ENCODE data around the gene USP5. TPM values are rescaled to one million over a fixed set of nuclear protein-coding genes. Genes with fewer than 3 reads are reported as not detected.
A peak's percentile ranks its signal among the peaks of the same experiment; 100 is the strongest.

USP5 gene
- polyA plus RNA-seq, 1 donor from 2014 or later = 130 TPM

GRCh38 chr12:6867413-6868210 lies 15.7 kb downstream of the USP5 start, which contains the start of gene TPI1:
TSS of gene TPI1 (plus strand) at chr12:6867531. CDS start at chr12:6867567, 36 bp downstream.
- peak within 1 kb of the TSS; percentile 83 for H3K4me3 ChIP-seq (ENCODE audit: low read length)
- no peaks in the 10 kb centered on the region for H3K27me3 ChIP-seq (ENCODE audit: insufficient read depth, low read depth, low read length)
- H4K20me1 ChIP-seq (ENCODE audit: insufficient read depth) = no peaks in the 10 kb centered on the region
- H3F3A ChIP-seq (ENCODE audit: insufficient read depth, low read length, poor library complexity, severe bottlenecking) = peaks cover 3% of the 10 kb centered on the region
- no peaks in the 10 kb centered on the region for H3K9me3 ChIP-seq (ENCODE audit: low read length)
- TF ChIP-seq RAD21 (conservative IDR thresholded peaks at IDR 0.05) (no peak), REST (IDR thresholded peaks at IDR 0.05; ENCODE audit: borderline replicate concordance) (no peak), SMC3 (conservative IDR thresholded peaks at IDR 0.05; ENCODE audit: poor library complexity) (no peak), POLR2AphosphoS5 (IDR thresholded peaks at IDR 0.05) (peak; percentile 71), MXI1 (conservative IDR thresholded peaks at IDR 0.05; ENCODE audit: poor library complexity, severe bottlenecking) (peak; percentile 82), EP300 (conservative IDR thresholded peaks at IDR 0.05; ENCODE audit: poor library complexity, severe bottlenecking) (no peak)
- no peaks in the 10 kb centered on the region for H3K36me3 ChIP-seq (ENCODE audit: insufficient read depth, low read length)
- H3K79me2 ChIP-seq (replicated peaks; ENCODE audit: insufficient read depth, low read length) = no peaks in the 10 kb centered on the region
- H2AFZ ChIP-seq (ENCODE audit: low read depth, low read length) = peak within 1 kb of the TSS; percentile 68
- H3K27ac ChIP-seq (ENCODE audit: low read length) = peak within 1 kb of the TSS; percentile 67
- peak within 1 kb of the TSS; percentile 74 for H3K9ac ChIP-seq (ENCODE audit: low read length)
- H3K4me2 ChIP-seq (ENCODE audit: low read length) = peak within 1 kb of the TSS; percentile 89
- H3K9me2 ChIP-seq (ENCODE audit: insufficient read depth, low read length) = no peaks in the 10 kb centered on the region

GRCh38 chr12:6868211-6869048 lies 16.5 kb downstream of the USP5 start:
- no peaks in the 10 kb centered on the region for H3K79me2 ChIP-seq (replicated peaks; ENCODE audit: insufficient read depth, low read length)

More at GRCh38 chr12:6868211-6869048, 16.5 kb downstream of the USP5 start:
- Histone ChIP-seq H2AFZ (ENCODE audit: low read depth, low read length) (peak overlapping the region; percentile 68), H4K20me1 (ENCODE audit: insufficient read depth) (no peaks in the 10 kb centered on the region), H3K4me3 (ENCODE audit: low read length) (peak overlapping the region; percentile 83), H3F3A (ENCODE audit: insufficient read depth, low read length, poor library complexity, severe bottlenecking) (peaks cover 3% of the 10 kb centered on the region), H3K9me2 (ENCODE audit: insufficient read depth, low read length) (no peaks in the 10 kb centered on the region), H3K4me2 (ENCODE audit: low read length) (peak overlapping the region; percentile 89), H3K27me3 (ENCODE audit: insufficient read depth, low read depth, low read length) (no peaks in the 10 kb centered on the region), H3K36me3 (ENCODE audit: insufficient read depth, low read length) (no peaks in the 10 kb centered on the region), H3K9ac (ENCODE audit: low read length) (peak overlapping the region; percentile 74), H3K9me3 (ENCODE audit: low read length) (no peaks in the 10 kb centered on the region), H3K27ac (ENCODE audit: low read length) (peak overlapping the region; percentile 67)
- TF ChIP-seq POLR2AphosphoS5 (IDR thresholded peaks at IDR 0.05) = no peak
- no peak for TF ChIP-seq EP300 (conservative IDR thresholded peaks at IDR 0.05; ENCODE audit: poor library complexity, severe bottlenecking)
- no peak for TF ChIP-seq CTCF (IDR thresholded peaks at IDR 0.05; ENCODE audit: poor library complexity, severe bottlenecking)
- TF ChIP-seq TAF1 (IDR thresholded peaks at IDR 0.05; ENCODE audit: low read depth) = no peak
- no peak for TF ChIP-seq RAD21 (conservative IDR thresholded peaks at IDR 0.05)
- TF ChIP-seq EZH2 (IDR thresholded peaks at IDR 0.05; ENCODE audit: borderline replicate concordance, insufficient read depth, low read length, poor library complexity, severe bottlenecking) = no peak
- no peak for TF ChIP-seq SMC3 (conservative IDR thresholded peaks at IDR 0.05; ENCODE audit: poor library complexity)
- peak; percentile 45 for TF ChIP-seq MXI1 (conservative IDR thresholded peaks at IDR 0.05; ENCODE audit: poor library complexity, severe bottlenecking)
- peak; percentile 16 for TF ChIP-seq REST (IDR thresholded peaks at IDR 0.05; ENCODE audit: borderline replicate concordance)
